HEK293T (cell line): Measurements from ENCODE around the gene RGL1.
A peak's percentile ranks its signal among the peaks of the same experiment; 100 is the strongest.
"Not testable (repeated sequence)": the region's sequence is repeated elsewhere in the genome, so short reads cannot be mapped to it uniquely, and the experiment has no call there.

Experiments used
- CTCF ChIA-PET: fragments of 350-600 bp; formaldehyde crosslinking; extraction: SDS; loops from one replicate; lab custom pipeline; 2021; ENCODE audit warnings: antibody characterized with exemption, inconsistent platforms; lab: Yijun Ruan, JAX
- POLR2A ChIA-PET: fragments of 350-600 bp; formaldehyde crosslinking; extraction: SDS; loops from one replicate; lab custom pipeline; 2020; ENCODE audit warnings: antibody characterized with exemption, inconsistent platforms; lab: Yijun Ruan, JAX
- DNase-seq: peaks from one replicate; pipeline ENCODE4 v3.0.0; 2012; ENCODE audit warnings: mixed read lengths; ENCODE audit errors: extremely low spot score
- ARNT ChIP-seq: fragments of 450-650 bp; IDR thresholded peaks from 2 replicates; pipeline ENCODE4 v1.6.1; 2017; ENCODE audit warnings: mild to moderate bottlenecking
- BHLHE40 ChIP-seq: fragments of 450-650 bp; IDR thresholded peaks from 2 replicates; pipeline ENCODE4 v1.6.1; 2016; ENCODE audit warnings: mild to moderate bottlenecking, moderate library complexity, borderline replicate concordance
- CTBP1 ChIP-seq: fragments of 450-650 bp; IDR thresholded peaks from 2 replicates; pipeline ENCODE4 v1.6.1; 2016; ENCODE audit warnings: borderline replicate concordance
- ELF4 ChIP-seq: fragments of 450-650 bp; IDR thresholded peaks from 2 replicates; pipeline ENCODE4 v1.6.1; 2017; ENCODE audit warnings: antibody characterized with exemption
- FOXA1 ChIP-seq: fragments of 450-650 bp; IDR thresholded peaks from 2 replicates; pipeline ENCODE4 v1.6.1; 2016; ENCODE audit warnings: mild to moderate bottlenecking
- FOXK2 ChIP-seq: fragments of 450-650 bp; IDR thresholded peaks from 2 replicates; pipeline ENCODE4 v1.6.1; 2016; ENCODE audit warnings: mild to moderate bottlenecking
- FOXM1 ChIP-seq: fragments of 450-650 bp; IDR thresholded peaks from 2 replicates; pipeline ENCODE4 v1.6.1; 2017; ENCODE audit warnings: mild to moderate bottlenecking, borderline replicate concordance
- HDGF ChIP-seq: fragments of 450-650 bp; IDR thresholded peaks from 2 replicates; pipeline ENCODE4 v1.6.1; 2017; ENCODE audit warnings: antibody characterized with exemption, borderline replicate concordance
- L3MBTL2 ChIP-seq: fragments of 450-650 bp; conservative IDR thresholded peaks from 2 replicates; pipeline ENCODE4 v1.6.1; 2016; ENCODE audit warnings: mild to moderate bottlenecking
- LEF1 ChIP-seq: fragments of 450-650 bp; IDR thresholded peaks from 2 replicates; pipeline ENCODE4 v1.6.1; 2017; ENCODE audit warnings: mild to moderate bottlenecking, borderline replicate concordance
- NFRKB ChIP-seq: fragments of 450-650 bp; IDR thresholded peaks from 2 replicates; pipeline ENCODE4 v1.6.1; 2016; ENCODE audit warnings: mild to moderate bottlenecking, moderate library complexity
- PKNOX1 ChIP-seq: fragments of 450-650 bp; IDR thresholded peaks from 2 replicates; pipeline ENCODE4 v1.6.1; 2016
- SP1 ChIP-seq: fragments of 450-650 bp; IDR thresholded peaks from 2 replicates; pipeline ENCODE4 v1.6.1; 2017
- SUZ12 ChIP-seq: fragments of 450-650 bp; IDR thresholded peaks from 2 replicates; pipeline ENCODE4 v1.6.1; 2016; ENCODE audit warnings: mild to moderate bottlenecking
- TARDBP ChIP-seq: fragments of 450-650 bp; IDR thresholded peaks from 2 replicates; pipeline ENCODE4 v1.6.1; 2016
- ZNF384 ChIP-seq: fragments of 450-650 bp; IDR thresholded peaks from 2 replicates; pipeline ENCODE4 v1.6.1; 2016

Gene RGL1

DNA sequence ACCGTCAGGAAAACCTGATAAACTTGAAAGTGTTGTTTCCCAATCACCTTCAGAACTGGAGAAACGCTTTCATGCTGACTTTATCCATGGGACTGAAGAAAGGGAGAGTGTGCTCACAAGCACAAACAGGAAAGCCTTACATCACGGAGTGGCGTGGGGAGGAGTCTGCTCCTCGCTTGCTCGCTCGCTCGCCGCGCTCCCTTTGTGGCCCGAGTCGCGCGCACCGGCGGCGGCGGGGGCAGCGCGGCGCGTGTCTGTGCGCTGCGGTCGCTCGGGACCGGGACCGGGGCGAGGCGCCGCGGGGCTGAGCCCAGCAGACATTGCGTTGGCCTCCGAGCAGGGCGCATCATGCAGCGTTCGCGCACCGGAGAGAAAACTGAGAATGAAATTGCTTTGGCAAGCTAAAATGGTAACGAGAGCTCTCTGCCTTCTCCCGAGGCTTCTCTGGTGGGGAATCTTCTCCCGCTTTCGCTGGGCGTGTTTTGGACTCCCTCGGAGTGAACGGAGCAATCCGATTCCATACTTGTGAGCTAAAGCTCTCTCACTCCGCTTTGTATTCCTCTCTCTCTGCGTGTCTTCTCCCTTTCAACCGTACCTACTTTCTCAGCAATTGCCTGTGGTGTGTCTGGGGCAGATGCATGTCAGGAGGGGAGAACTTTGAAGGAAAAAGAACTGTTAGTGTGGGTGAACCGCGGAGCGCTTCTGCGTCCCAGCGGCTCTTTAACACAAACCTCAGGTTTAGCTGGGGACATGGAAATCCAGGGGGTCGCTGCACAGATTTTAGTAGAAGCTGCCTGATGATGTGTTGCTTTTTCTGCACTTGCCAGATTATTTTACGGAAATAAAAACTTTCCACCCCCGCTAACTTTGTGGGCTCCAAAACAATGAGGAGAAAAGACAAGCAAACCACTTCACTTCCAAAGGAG lies at the start of gene RGL1:
RGL1 (plus strand) TSS at position 205 of the 926 bp plus-strand sequence; CDS start at position 383, 178 bp downstream.
- no peak for TF ChIP-seq SUZ12
- TF ChIP-seq L3MBTL2 = 0 out of 2 replicates have a peak, but pooled peaks have one; percentile 25
- ChIA-PET CTCF (no interaction called here), POLR2A (interaction anchor here (1.1 kb wide), 1 partner anchor 11 kb away, joined by 3 read pairs; no protein-coding TSS in a partner anchor)
- peak; percentile 69 for DNase-seq

DNA sequence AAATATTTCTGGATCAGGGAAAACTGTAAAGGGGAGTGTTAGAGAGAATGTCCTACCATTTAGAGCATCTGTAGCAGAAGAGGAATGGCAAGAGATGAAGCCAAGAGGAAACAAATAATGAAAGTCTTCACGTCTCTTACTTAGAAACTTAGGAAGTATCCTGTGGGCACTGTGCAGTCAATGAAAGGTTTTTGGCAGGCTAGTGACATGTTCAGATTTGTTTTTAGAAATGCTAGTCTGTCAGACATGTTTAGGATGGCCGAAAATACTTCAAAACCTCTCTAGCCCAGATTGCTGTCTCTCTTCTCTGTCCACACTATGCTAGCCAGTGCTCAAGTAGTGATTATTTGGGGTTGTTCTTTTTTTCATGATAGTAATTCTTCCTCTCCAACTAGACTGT lies 48.6 kb upstream of the RGL1 start:
- ChIA-PET POLR2A (no interaction called here), CTCF (no interaction called here)
- no peak for DNase-seq
- TF ChIP-seq FOXK2 (no peak), CTBP1 (no peak), PKNOX1 (no peak), ZNF384 (no peak), ELF4 (no peak), ARNT (no peak)

DNA sequence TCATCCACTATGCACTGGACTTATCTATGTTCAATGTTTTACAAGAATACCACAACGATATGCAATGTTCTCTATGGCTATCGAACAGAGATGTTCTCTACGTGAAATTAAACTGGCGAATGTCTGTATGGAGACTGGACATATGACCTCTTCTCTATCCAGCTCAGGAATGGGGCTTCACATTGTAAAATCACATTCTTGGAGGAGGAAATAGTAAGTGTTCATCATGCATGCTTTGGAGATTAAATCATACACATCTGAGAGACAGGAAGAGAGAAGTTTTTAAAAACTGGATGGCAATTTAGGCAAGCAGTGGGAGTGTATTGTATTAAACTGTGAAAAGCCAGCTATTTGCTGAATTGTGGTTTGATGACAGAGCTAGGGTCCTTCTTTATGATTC lies 47.9 kb upstream of the RGL1 start:
- ChIA-PET CTCF (interaction anchor here (0.7 kb wide), 1 partner anchor 39 kb away, joined by 3 read pairs; no protein-coding TSS in a partner anchor), POLR2A (no interaction called here)
- DNase-seq = no peak
- TF ChIP-seq CTBP1 = no peak
- no peak for TF ChIP-seq ZNF384
- TF ChIP-seq SUZ12 = no peak
- TF ChIP-seq ELF4 = no peak
- TF ChIP-seq NFRKB = no peak
- TF ChIP-seq HDGF = no peak
- no peak for TF ChIP-seq TARDBP
- no peak for TF ChIP-seq L3MBTL2
- TF ChIP-seq BHLHE40 = no peak
- TF ChIP-seq LEF1 = no peak
- no peak for TF ChIP-seq ARNT
- TF ChIP-seq SP1 = no peak
- no peak for TF ChIP-seq FOXM1
- no peak for TF ChIP-seq PKNOX1

DNA sequence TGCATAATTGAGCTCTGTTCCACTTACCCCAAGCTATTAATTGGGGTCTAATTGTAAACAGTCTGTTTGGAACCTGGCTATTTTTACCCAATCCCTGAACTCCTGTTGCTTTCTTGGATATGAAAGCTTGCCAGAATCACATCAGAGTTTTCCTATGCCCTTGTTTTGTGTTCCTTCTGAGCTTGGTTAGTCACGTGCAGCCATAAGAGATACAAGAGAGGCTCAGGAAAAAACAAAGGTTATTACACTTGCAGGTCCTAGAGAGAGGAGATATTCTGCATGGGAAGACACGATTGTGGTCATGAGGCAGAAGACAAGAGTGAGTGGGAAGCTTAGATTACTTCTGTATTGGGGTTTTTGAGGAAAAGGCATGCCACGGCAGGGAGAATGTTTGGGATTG lies 46.0 kb upstream of the RGL1 start:
- DNase-seq = no peak
- POLR2A ChIA-PET = no interaction called here
- TF ChIP-seq BHLHE40 (no peak), CTBP1 (no peak), ELF4 (no peak), FOXK2 (no peak), HDGF (no peak), PKNOX1 (no peak), FOXA1 (no peak), FOXM1 (no peak), L3MBTL2 (no peak), ARNT (no peak), SP1 (no peak), ZNF384 (no peak), LEF1 (no peak), TARDBP (no peak), SUZ12 (no peak), NFRKB (no peak)
- CTCF ChIA-PET = interaction anchor here (1.2 kb wide), 1 partner anchor 21 kb away, joined by 3 read pairs; no protein-coding TSS in a partner anchor

DNA sequence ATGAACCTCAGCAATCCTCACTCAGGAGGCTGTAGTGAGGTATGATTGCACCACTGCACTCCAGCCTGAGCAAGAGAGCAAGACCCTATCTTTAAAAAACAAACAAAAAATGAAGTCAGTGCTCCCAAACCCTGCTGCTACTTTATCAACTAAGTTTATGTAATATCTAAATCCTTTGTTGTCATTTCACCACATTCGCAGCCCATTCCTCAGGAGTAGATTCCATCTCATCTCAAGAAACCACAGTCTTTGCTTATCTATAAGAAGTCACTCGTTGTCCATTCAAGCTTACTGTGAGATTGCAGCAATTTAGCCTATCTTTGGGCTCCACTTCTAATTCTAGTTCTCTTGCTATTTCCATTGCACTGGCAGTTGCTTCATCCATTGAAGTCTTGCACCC lies 44.3 kb upstream of the RGL1 start:
- no peak for DNase-seq
- ChIA-PET POLR2A (no interaction called here), CTCF (no interaction called here)
- TF ChIP-seq SP1 (no peak), FOXA1 (no peak), HDGF (no peak), TARDBP (no peak), FOXM1 (no peak), L3MBTL2 (no peak), FOXK2 (no peak), ELF4 (no peak), PKNOX1 (no peak), BHLHE40 (no peak), NFRKB (no peak), ZNF384 (no peak), ARNT (no peak), SUZ12 (no peak), CTBP1 (no peak)

DNA sequence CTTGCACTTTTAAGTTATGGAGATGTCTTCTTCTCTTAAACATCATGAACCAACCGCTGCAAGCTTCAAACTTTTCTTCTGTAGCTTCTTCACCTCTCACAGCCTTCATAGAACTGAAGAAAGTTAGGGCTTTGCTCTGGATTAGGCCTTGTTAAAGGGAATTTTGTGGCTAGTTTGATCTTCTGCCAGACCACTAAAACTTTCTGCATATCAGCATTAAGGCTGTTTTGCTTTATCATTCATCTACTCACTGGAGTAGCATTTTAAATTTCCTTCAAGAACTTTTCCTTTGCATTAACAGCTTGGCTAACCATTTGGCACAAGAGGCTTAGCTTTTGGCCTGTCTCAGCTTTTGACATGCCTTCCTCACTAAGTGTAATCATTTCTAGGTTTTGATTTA lies 43.0 kb upstream of the RGL1 start:
- no peak for DNase-seq
- TF ChIP-seq SP1 = no peak
- no peak for TF ChIP-seq HDGF
- TF ChIP-seq L3MBTL2 = no peak
- TF ChIP-seq FOXM1 = no peak
- no peak for TF ChIP-seq NFRKB
- no peak for TF ChIP-seq LEF1
- no peak for TF ChIP-seq PKNOX1
- TF ChIP-seq FOXA1 = no peak
- ChIA-PET POLR2A (no interaction called here), CTCF (no interaction called here)

- CTCF ChIA-PET, POLR2A ChIA-PET, DNase-seq: not testable (repeated sequence)
Measured at GRCh38 chr1:183762856-183763255, 42.1 kb upstream of the RGL1 start.
